Astrocyte (in vitro differentiated cells and primary cell): ENCODE data around the gene ZNF541.

Experiments used
- CTCF ChIP-seq: IDR thresholded peaks from 2 replicates; pipeline ENCODE4 v1.5.1; 2011; ENCODE audit warnings: low read depth, mild to moderate bottlenecking, inconsistent platforms, low read length, moderate library complexity; ENCODE audit not compliant: insufficient read depth
- EZH2 ChIP-seq: IDR thresholded peaks from 2 replicates; pipeline ENCODE4 v1.6.1; 2012; ENCODE audit warnings: mild to moderate bottlenecking, low read length, inconsistent platforms; ENCODE audit not compliant: insufficient read depth

GRCh38 chr19:47581605-47582319 lies 8.8 kb upstream of the ZNF541 start:
- TF ChIP-seq EZH2 (no peak), CTCF (no peak)
